Dendritic cell treated with granulocyte-macrophage colony-stimulating factor and Interleukin-4, amounts not matched to agents 40 ng/mL and 50 ng/mL, for 4 days (primary cell): Measurements from ENCODE around the gene ERBIN.
"Not testable (repeated sequence)": the region's sequence is repeated elsewhere in the genome, so short reads cannot be mapped to it uniquely, and the experiment has no call there.

Experiments used
- H3K27ac Mint-ChIP-seq: one replicate; pipeline ENCODE4 v1.8.0; 2022; ENCODE audit warnings: mild to moderate bottlenecking, mixed read lengths
- H3K27me3 Mint-ChIP-seq: one replicate; pipeline ENCODE4 v1.8.0; 2022; ENCODE audit warnings: mild to moderate bottlenecking, mixed read lengths
- H3K36me3 Mint-ChIP-seq: one replicate; pipeline ENCODE4 v1.8.0; 2022; ENCODE audit warnings: low read depth, mixed read lengths
- H3K4me1 Mint-ChIP-seq: one replicate; pipeline ENCODE4 v1.8.0; 2022; ENCODE audit warnings: low read depth, mixed read lengths
- H3K4me3 Mint-ChIP-seq: one replicate; pipeline ENCODE4 v1.8.0; 2022; ENCODE audit warnings: mild to moderate bottlenecking, moderate library complexity, mixed read lengths
- H3K9me3 Mint-ChIP-seq: one replicate; pipeline ENCODE4 v1.8.0; 2022; ENCODE audit warnings: mixed read lengths
- intact Hi-C: fragments of 100-400 bp; cut with micrococcal nuclease; formaldehyde crosslinking; loops from one replicate; pipeline ENCODE4 v1.15.0; 2022

Gene ERBIN

GRCh38 chr5:66015196-66015960, 89.0 kb downstream of the ERBIN start:
- H3K27ac Mint-ChIP-seq = no peak overlapping the region
- H3K4me1 Mint-ChIP-seq = no peaks in the 10 kb centered on the region
- intact Hi-C loops = no loop called here
- no peaks in the 10 kb centered on the region for H3K9me3 Mint-ChIP-seq
- H3K36me3 Mint-ChIP-seq = peaks cover 63% of the 10 kb centered on the region
- H3K27me3 Mint-ChIP-seq = no peaks in the 10 kb centered on the region
- H3K4me3 Mint-ChIP-seq = no peak overlapping the region

GRCh38 chr5:66021585-66021984, 95.2 kb downstream of the ERBIN start:
- no peak overlapping the region for H3K4me3 Mint-ChIP-seq
- H3K27ac Mint-ChIP-seq = no peak overlapping the region
- H3K9me3 Mint-ChIP-seq = no peaks in the 10 kb centered on the region
- intact Hi-C loops = no loop called here
- H3K36me3 Mint-ChIP-seq = peaks cover 58% of the 10 kb centered on the region
- H3K27me3 Mint-ChIP-seq = no peaks in the 10 kb centered on the region
- no peaks in the 10 kb centered on the region for H3K4me1 Mint-ChIP-seq

GRCh38 chr5:66039296-66039695, 112.9 kb downstream of the ERBIN start:
- H3K9me3 Mint-ChIP-seq = no peaks in the 10 kb centered on the region
- peaks cover 62% of the 10 kb centered on the region for H3K36me3 Mint-ChIP-seq
- H3K27me3 Mint-ChIP-seq = no peaks in the 10 kb centered on the region
- no peak overlapping the region for H3K4me3 Mint-ChIP-seq
- H3K27ac Mint-ChIP-seq = no peak overlapping the region
- intact Hi-C loops = no loop called here
- H3K4me1 Mint-ChIP-seq = peaks cover 14% of the 10 kb centered on the region

- H3K27me3 Mint-ChIP-seq = no peaks in the 10 kb centered on the region
- H3K4me3 Mint-ChIP-seq = no peak overlapping the region
- no peak overlapping the region for H3K27ac Mint-ChIP-seq
- H3K9me3 Mint-ChIP-seq = no peaks in the 10 kb centered on the region
- intact Hi-C loops = no loop called here
- H3K4me1 Mint-ChIP-seq = peaks cover 14% of the 10 kb centered on the region
- peaks cover 62% of the 10 kb centered on the region for H3K36me3 Mint-ChIP-seq
Observed at GRCh38 chr5:66039701-66040100, 113.3 kb downstream of the ERBIN start.

DNA sequence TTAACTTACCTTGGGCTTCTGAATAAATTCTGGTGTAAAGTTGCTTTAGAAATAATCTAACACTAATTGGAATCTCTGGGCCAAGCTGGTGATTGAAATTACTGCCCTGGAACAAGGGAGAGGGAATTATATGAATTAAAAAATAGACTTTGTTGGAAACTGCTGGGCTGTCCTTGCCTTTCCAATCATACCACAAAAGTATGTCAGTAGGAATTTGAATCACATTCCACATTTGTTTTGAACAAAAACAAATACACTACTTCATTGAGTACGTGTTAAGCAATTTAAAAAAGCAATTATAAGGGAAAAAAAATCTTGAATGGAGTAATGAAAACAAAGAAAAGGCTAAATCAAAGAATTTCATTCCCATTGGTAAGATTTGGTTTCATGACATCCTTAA, 115.3 kb downstream of the ERBIN start:
- H3K4me1 Mint-ChIP-seq = peaks cover 14% of the 10 kb centered on the region
- H3K27me3 Mint-ChIP-seq = no peaks in the 10 kb centered on the region
- intact Hi-C loops = no loop called here
- H3K4me3 Mint-ChIP-seq = no peak overlapping the region
- peaks cover 56% of the 10 kb centered on the region for H3K36me3 Mint-ChIP-seq
- no peaks in the 10 kb centered on the region for H3K9me3 Mint-ChIP-seq
- H3K27ac Mint-ChIP-seq = no peak overlapping the region

GRCh38 chr5:66057239-66057638, 130.9 kb downstream of the ERBIN start:
- H3K36me3 Mint-ChIP-seq = peaks cover 69% of the 10 kb centered on the region
- H3K27me3 Mint-ChIP-seq = no peaks in the 10 kb centered on the region
- peaks cover 11% of the 10 kb centered on the region for H3K4me1 Mint-ChIP-seq

DNA sequence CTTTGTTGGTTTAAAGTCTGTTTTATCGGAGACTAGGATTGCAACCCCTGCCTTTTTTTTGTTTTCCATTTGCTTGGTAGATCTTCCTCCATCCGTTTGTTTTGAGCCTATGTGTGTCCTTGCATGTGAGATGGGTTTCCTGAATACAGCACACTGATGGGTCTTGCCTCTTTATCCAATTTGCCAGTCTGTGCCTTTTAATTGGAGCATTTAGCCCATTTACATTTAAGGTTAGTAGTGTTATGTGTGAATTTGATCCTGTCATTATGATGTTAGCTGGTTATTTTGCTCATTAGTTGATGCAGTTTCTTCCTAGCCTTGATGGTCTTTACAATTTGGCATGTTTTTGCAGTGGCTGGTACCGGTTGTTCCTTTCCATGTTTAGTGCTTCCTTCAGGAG, 134.9 kb downstream of the ERBIN start:
- H3K4me3 Mint-ChIP-seq, H3K9me3 Mint-ChIP-seq, H3K27me3 Mint-ChIP-seq, intact Hi-C loops, H3K27ac Mint-ChIP-seq: not testable (repeated sequence)
- peaks cover 67% of the 10 kb centered on the region for H3K36me3 Mint-ChIP-seq
- peaks cover 11% of the 10 kb centered on the region for H3K4me1 Mint-ChIP-seq

More at GRCh38 chr5:66057239-66057638, 130.9 kb downstream of the ERBIN start:
- no peak overlapping the region for H3K4me3 Mint-ChIP-seq
- intact Hi-C loops = no loop called here
- H3K27ac Mint-ChIP-seq = no peak overlapping the region
- H3K9me3 Mint-ChIP-seq = peaks cover 8% of the 10 kb centered on the region

DNA sequence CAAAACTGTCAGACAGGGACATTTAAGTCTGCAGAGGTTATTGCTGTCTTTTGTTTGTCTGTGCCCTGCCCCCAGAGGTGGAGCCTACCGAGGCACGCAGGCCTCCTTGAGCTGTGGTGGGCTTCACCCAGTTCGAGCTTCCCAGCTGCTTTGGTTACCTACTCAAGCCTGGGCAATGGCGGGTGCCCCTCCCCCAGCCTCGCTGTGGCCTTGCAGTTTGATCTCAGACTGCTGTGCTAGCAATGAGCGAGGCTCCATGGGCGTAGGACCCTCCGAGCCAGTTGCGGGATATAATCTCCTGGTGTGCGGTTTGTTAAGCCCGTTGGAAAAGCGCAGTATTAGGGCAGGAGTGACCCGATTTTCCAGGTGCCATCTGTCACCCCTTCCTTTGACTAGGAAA, 136.7 kb downstream of the ERBIN start:
- H3K4me3 Mint-ChIP-seq, intact Hi-C loops, H3K27ac Mint-ChIP-seq, H3K9me3 Mint-ChIP-seq, H3K27me3 Mint-ChIP-seq: not testable (repeated sequence)
- peaks cover 11% of the 10 kb centered on the region for H3K4me1 Mint-ChIP-seq
- peaks cover 70% of the 10 kb centered on the region for H3K36me3 Mint-ChIP-seq

- Mint-ChIP-seq H3K27ac (no peak overlapping the region), H3K4me3 (no peak overlapping the region), H3K9me3 (no peaks in the 10 kb centered on the region), H3K4me1 (no peaks in the 10 kb centered on the region), H3K36me3 (peaks cover 64% of the 10 kb centered on the region), H3K27me3 (no peaks in the 10 kb centered on the region)
- intact Hi-C loops = no loop called here
Observed at GRCh38 chr5:66066826-66067225, 140.5 kb downstream of the ERBIN start.

DNA sequence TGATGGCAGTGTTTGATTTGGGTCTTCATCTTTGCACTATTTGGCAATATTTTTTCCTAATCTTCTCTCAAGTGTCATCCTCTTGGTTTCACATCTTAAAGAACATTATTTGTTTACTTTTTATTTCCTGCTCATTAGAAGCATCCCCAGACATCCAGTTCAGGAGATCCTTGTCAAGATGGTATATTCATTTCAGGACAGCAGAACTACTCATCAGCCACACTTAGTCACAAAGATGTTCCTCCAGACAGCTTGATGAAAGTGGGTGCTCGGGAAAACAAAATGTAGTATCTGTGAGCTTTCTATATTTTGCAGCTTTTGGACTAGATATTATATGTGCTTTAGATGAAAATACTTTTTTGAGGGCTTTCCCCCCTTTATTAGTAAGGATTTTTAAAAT, 145.7 kb downstream of the ERBIN start:
- H3K27me3 Mint-ChIP-seq = no peaks in the 10 kb centered on the region
- intact Hi-C loops = no loop called here
- peaks cover 30% of the 10 kb centered on the region for H3K36me3 Mint-ChIP-seq
- H3K4me1 Mint-ChIP-seq = no peaks in the 10 kb centered on the region
- H3K27ac Mint-ChIP-seq = no peak overlapping the region
- H3K4me3 Mint-ChIP-seq = no peak overlapping the region
- H3K9me3 Mint-ChIP-seq = no peaks in the 10 kb centered on the region

- Mint-ChIP-seq H3K36me3 (peaks cover 37% of the 10 kb centered on the region), H3K9me3 (no peaks in the 10 kb centered on the region), H3K4me3 (no peak overlapping the region), H3K27me3 (no peaks in the 10 kb centered on the region), H3K27ac (no peak overlapping the region), H3K4me1 (no peaks in the 10 kb centered on the region)
- intact Hi-C loops = no loop called here
Observed at GRCh38 chr5:66074901-66075300, 148.5 kb downstream of the ERBIN start.

DNA sequence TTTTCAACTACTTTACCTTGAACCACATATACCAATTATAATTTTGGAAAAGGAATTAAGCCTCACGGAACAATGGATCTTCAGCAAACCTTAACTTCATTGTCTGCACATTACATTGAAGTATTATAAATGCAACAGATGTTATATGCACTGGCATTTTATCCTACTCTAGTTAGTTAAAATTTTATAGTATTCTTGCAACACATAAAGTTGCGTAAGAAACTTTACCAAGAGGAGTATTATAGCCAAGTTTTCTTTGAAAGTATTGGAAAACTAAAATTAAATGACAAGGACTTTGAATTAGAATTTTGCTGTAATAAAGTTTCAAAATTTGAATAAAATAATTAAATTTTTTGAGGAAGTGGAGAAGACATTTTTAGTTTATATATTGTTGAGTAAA, 154.3 kb downstream of the ERBIN start:
- Mint-ChIP-seq H3K27me3 (no peaks in the 10 kb centered on the region), H3K9me3 (no peaks in the 10 kb centered on the region), H3K4me3 (no peak overlapping the region), H3K4me1 (no peaks in the 10 kb centered on the region), H3K36me3 (peaks cover 32% of the 10 kb centered on the region), H3K27ac (no peak overlapping the region)
- intact Hi-C loops = no loop called here

GRCh38 chr5:66089384-66089783, 163.0 kb downstream of the ERBIN start:
- Mint-ChIP-seq H3K4me1 (no peaks in the 10 kb centered on the region), H3K27me3 (no peaks in the 10 kb centered on the region), H3K9me3 (peaks cover 27% of the 10 kb centered on the region), H3K4me3 (no peak overlapping the region), H3K27ac (no peak overlapping the region), H3K36me3 (peaks cover 55% of the 10 kb centered on the region)
- intact Hi-C loops = no loop called here

DNA sequence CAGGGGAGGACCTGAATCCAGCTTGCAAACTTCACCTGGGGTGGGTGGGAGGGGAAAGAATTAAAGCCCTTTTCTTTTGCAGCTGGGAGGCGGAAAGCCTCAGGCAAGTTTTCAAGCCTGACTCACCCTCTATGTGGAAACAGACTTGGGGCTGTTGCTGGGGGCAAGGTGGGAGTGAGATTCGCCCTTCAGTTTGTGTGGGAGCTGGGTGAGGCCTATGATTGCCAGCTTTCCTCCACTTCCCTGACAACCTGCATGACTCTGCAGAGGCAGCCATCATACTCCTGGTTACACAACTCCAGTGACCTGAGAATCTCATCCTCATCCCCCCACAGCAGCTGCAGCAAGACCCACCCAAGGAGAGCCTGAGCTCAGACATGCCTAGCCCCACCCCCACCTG, 174.5 kb downstream of the ERBIN start:
- Mint-ChIP-seq H3K36me3 (no peaks in the 10 kb centered on the region), H3K4me1 (no peaks in the 10 kb centered on the region), H3K9me3 (peaks cover 81% of the 10 kb centered on the region), H3K27ac (no peak overlapping the region), H3K4me3 (no peak overlapping the region), H3K27me3 (no peaks in the 10 kb centered on the region)
- intact Hi-C loops = no loop called here

DNA sequence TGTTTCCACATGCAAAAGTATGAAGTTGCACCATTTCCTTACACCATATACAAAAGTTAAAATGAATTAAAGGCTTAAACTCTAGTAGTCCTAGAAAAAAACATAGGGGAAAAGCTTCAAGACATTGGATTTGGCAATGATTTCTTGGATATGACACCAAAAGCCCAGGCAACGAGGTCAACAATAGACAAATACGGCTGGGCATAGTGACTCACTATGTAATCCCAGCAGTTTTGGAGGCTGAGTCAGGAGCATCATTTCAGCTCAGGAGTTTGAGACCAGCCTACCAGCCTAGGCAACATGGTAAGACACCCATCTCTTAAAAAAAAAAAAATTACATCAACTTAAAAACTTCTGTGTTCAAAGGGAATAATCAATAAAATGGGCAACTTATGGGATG, 186.8 kb downstream of the ERBIN start:
- Mint-ChIP-seq H3K4me1 (no peaks in the 10 kb centered on the region), H3K27me3 (no peaks in the 10 kb centered on the region), H3K4me3 (no peak overlapping the region), H3K9me3 (peaks cover 36% of the 10 kb centered on the region), H3K36me3 (no peaks in the 10 kb centered on the region), H3K27ac (no peak overlapping the region)
- intact Hi-C loops = no loop called here
